Stomach (tissue), 19 donors: Measurements from ENCODE around the gene CHST12. TPM values are rescaled to one million over a fixed set of nuclear protein-coding genes. Genes with fewer than 3 reads are reported as not detected.

Experiments
- DNase-seq, 2 donors: peaks; one replicate each; pipeline versions ENCODE4 v3.0.0 to v3.0.0-alpha.2; 2013 to 2019
- H3K27ac ChIP-seq, 5 donors: fragments of 200-600 bp in 4 of 5; sonication (generic) in 4 of 5; one replicate each; pipeline ENCODE4 v1.5.1; 2013 to 2019; ENCODE audit warnings: mild to moderate bottlenecking in 1 of 5, moderate library complexity in 1 of 5
- H3K27me3 ChIP-seq, 3 donors: fragments of 200-600 bp; sonication (generic); one replicate each; pipeline ENCODE4 v1.5.1; 2017 to 2019; ENCODE audit warnings: mixed run types in 1 of 3
- H3K36me3 ChIP-seq, 4 donors: fragments of 200-600 bp; sonication (generic); 1 replicate in 3 of 4; 2 replicates in 1 of 4; pipeline ENCODE4 v1.5.1; 2016 to 2019
- H3K4me1 ChIP-seq, 4 donors: fragments of 200-600 bp; sonication (generic); one replicate each; pipeline ENCODE4 v1.5.1; 2016 to 2019
- H3K4me3 ChIP-seq, 4 donors: fragments of 200-600 bp; sonication (generic) in 3 of 4; one replicate each; pipeline ENCODE4 v1.5.1; 2016 to 2019; ENCODE audit warnings: mild to moderate bottlenecking in 1 of 4
- H3K9me3 ChIP-seq, 4 donors: fragments of 200-600 bp; sonication (generic); one replicate each; pipeline ENCODE4 v1.5.1; 2016 to 2019
- CTCF ChIP-seq, 7 experiments: fragments of 450-650 bp in 4 of 7; fragments of 200-600 bp in 3 of 7; sonication (generic) in 3 of 7; IDR thresholded peaks; one replicate each; pipeline ENCODE4 v1.5.1; 2016 to 2019; ENCODE audit warnings: antibody characterized with exemption in 7 of 7, control low read depth in 2 of 7, mild to moderate bottlenecking in 1 of 7
- EP300 ChIP-seq: sonication (generic); formaldehyde crosslinking; IDR thresholded peaks from one replicate; pipeline ENCODE4 v1.6.1; 2017; ENCODE audit warnings: antibody characterized with exemption
- POLR2A ChIP-seq, 4 donors: fragments of 450-650 bp; IDR thresholded peaks; one replicate each; pipeline ENCODE4 v1.6.1; 2016; ENCODE audit warnings: antibody characterized with exemption in 4 of 4, control low read depth in 2 of 4, mild to moderate bottlenecking in 1 of 4, moderate library complexity in 1 of 4
- POLR2AphosphoS5 ChIP-seq, 3 donors: sonication (generic); formaldehyde crosslinking; IDR thresholded peaks; one replicate each; pipeline ENCODE4 v1.6.1; 2016; ENCODE audit warnings: antibody characterized with exemption in 3 of 3
- WGBS, 5 donors: extraction: QIAGEN DNeasy Blood & Tissue Kit in 3 of 5; methylation state at CpG; one replicate each; pipeline versions ENCODE4 v1.1.5 to v1.1.7; 2013 to 2018; 5-methylcytosine and 5-hydroxymethylcytosine counted together
- intact Hi-C: fragments of 100-400 bp; cut with DNase I; formaldehyde crosslinking; loops from one replicate; pipeline ENCODE4 v1.15.1; 2023; ENCODE audit warnings: low total_unique reads
- long read RNA-seq, 10 donors: transcript quantifications; one replicate each; lab custom pipeline, GENCODE V29; 2026
- polyA plus RNA-seq, 3 donors: library from polyadenylated mRNA; stranded (reverse); fragments of 200-250 nt; gene quantifications; one replicate each; pipeline ENCODE4 v1.2.3, GENCODE V29; 2013
- total RNA-seq, 5 donors: library from RNA; depleted of rRNA; stranded (reverse); fragments of >200 nt; gene quantifications; one replicate each; pipeline versions ENCODE4 v1.1.0 to v1.2.3, GENCODE V29; 2014 to 2016
- donor health status: healthy with polysubstance abuse.
- donor health status: Bipolar disorder and iron deficiency.
- donor health status: healthy.

CHST12 gene
- total RNA-seq (10 to 100 TPM in 2 of 5 donors, 1 to 10 TPM in 3; 1.7 to 23.0 (median 8.5) TPM), polyA plus RNA-seq (1 to 10 TPM; 1.8 to 6.6 (median 6.0) TPM)
- long read RNA-seq, donor 1, full-length matches to known transcripts, result 3 of 3 reads
- long read RNA-seq, donor 1, partial matches to known transcripts, result 0 of 3 reads
- long read RNA-seq, donor 1, other reads (novel, unspliced or antisense), result 0 of 3 reads
- long read RNA-seq, donor 2, full-length matches to known transcripts, result 3 of 3 reads
- long read RNA-seq, donor 2, partial matches to known transcripts, result 0 of 3 reads
- long read RNA-seq, donor 2, other reads (novel, unspliced or antisense), result 0 of 3 reads
- long read RNA-seq, donor 3, full-length matches to known transcripts, result 3 of 3 reads
- long read RNA-seq, donor 3, partial matches to known transcripts, result 0 of 3 reads
- long read RNA-seq, donor 3, other reads (novel, unspliced or antisense), result 0 of 3 reads
- long read RNA-seq, donor 4, full-length matches to known transcripts, result 1 of 1 reads
- long read RNA-seq, donor 4, partial matches to known transcripts, result 0 of 1 reads
- long read RNA-seq, donor 4, other reads (novel, unspliced or antisense), result 0 of 1 reads
- long read RNA-seq, donor 5, full-length matches to known transcripts, result 7 of 7 reads
- long read RNA-seq, donor 5, partial matches to known transcripts, result 0 of 7 reads
- long read RNA-seq, donor 5, other reads (novel, unspliced or antisense), result 0 of 7 reads
- long read RNA-seq, donor 6, full-length matches to known transcripts, result 8 of 8 reads
- long read RNA-seq, donor 6, partial matches to known transcripts, result 0 of 8 reads
- long read RNA-seq, donor 6, other reads (novel, unspliced or antisense), result 0 of 8 reads
- long read RNA-seq, donor 7, full-length matches to known transcripts, result 5 of 5 reads
- long read RNA-seq, donor 7, partial matches to known transcripts, result 0 of 5 reads
- long read RNA-seq, donor 7, other reads (novel, unspliced or antisense), result 0 of 5 reads
- long read RNA-seq, donor 8, full-length matches to known transcripts, result 6 of 6 reads
- long read RNA-seq, donor 8, partial matches to known transcripts, result 0 of 6 reads
- long read RNA-seq, donor 8, other reads (novel, unspliced or antisense), result 0 of 6 reads
- long read RNA-seq, donor 9, full-length matches to known transcripts, result 4 of 4 reads
- long read RNA-seq, donor 9, partial matches to known transcripts, result 0 of 4 reads
- long read RNA-seq, donor 9, other reads (novel, unspliced or antisense), result 0 of 4 reads
- long read RNA-seq, donor 10, partial matches to known transcripts, result 0 of 1 reads
- long read RNA-seq, donor 10, other reads (novel, unspliced or antisense), result 0 of 1 reads

GRCh38 chr7:2403014-2403717 lies at the start of gene CHST12:
Gene CHST12, plus strand, starts transcription at chr7:2403611. Its CDS starts 29,029 bp downstream, at chr7:2432640.
- Histone ChIP-seq H3K27ac (peak within 1 kb of the TSS; percentile 73 to 88 (median 77)), H3K36me3 (no peaks in the 10 kb centered on the region), H3K27me3 (no peaks in the 10 kb centered on the region), H3K4me3 (peak within 1 kb of the TSS; percentile 90 to 99 (median 96)), H3K4me1 (peaks cover 34 to 77% (median 51%) of the 10 kb centered on the region in 4 donors), H3K9me3 (no peaks in the 10 kb centered on the region)
- WGBS, 5 donors, result 1 to 3% (median 2%) methylated on average over 30 to 89 of the region's 89 CpGs
- TF ChIP-seq POLR2AphosphoS5 (IDR thresholded peaks at IDR 0.05) (peak in 1 of 3 donors; percentile 67), POLR2A (IDR thresholded peaks at IDR 0.05) (no peak), EP300 (no peak), CTCF (IDR thresholded peaks at IDR 0.05) (no peak)
- intact Hi-C loops, result no loop called here
- peak; percentile 97 to 99 for DNase-seq

- DNase-seq, result peak; percentile 90 to 97
- intact Hi-C loops, result no loop called here
- H3K4me1 ChIP-seq, result peaks cover 28 to 49% (median 44%) of the 10 kb centered on the region in 4 donors
- H3K27ac ChIP-seq, result peak overlapping the region; percentile 94 to 100 (median 97)
- TF ChIP-seq POLR2AphosphoS5 (IDR thresholded peaks at IDR 0.05), result peak; percentile 68 to 85 (median 69)
- no peak for TF ChIP-seq EP300
- no peaks in the 10 kb centered on the region for H3K9me3 ChIP-seq
- H3K36me3 ChIP-seq, result peaks cover 0 to 19% (median 12%) of the 10 kb centered on the region in 4 donors
- no peaks in the 10 kb centered on the region for H3K27me3 ChIP-seq
- peak overlapping the region; percentile 88 to 100 (median 100) for H3K4me3 ChIP-seq
- 0 to 1% (median 0%) methylated on average over 12 to 26 of the region's 26 CpGs for WGBS, 5 donors
Observed at GRCh38 chr7:2353936-2354185, 49.5 kb upstream of the CHST12 start.

- TF ChIP-seq EP300 (no peak), POLR2A (IDR thresholded peaks at IDR 0.05) (no peak), POLR2AphosphoS5 (IDR thresholded peaks at IDR 0.05) (peak; percentile 89 to 95 (median 91)), CTCF (IDR thresholded peaks at IDR 0.05) (peak in 1 of 7 experiments; percentile 24)
- Histone ChIP-seq H3K4me3 (peak within 1 kb of the TSS; percentile 88 to 100 (median 100)), H3K27me3 (no peaks in the 10 kb centered on the region), H3K27ac (peak within 1 kb of the TSS; percentile 94 to 100 (median 97)), H3K4me1 (peaks cover 33 to 54% (median 49%) of the 10 kb centered on the region in 4 donors), H3K36me3 (peaks cover 0 to 20% (median 15%) of the 10 kb centered on the region in 4 donors), H3K9me3 (no peaks in the 10 kb centered on the region)
- intact Hi-C loops, result no loop called here
- 0 to 1% (median 0%) methylated on average over 39 to 55 of the region's 55 CpGs for WGBS, 5 donors
- peak; percentile 90 to 97 for DNase-seq
Observed at GRCh38 chr7:2354186-2354938, 49.0 kb upstream of the CHST12 start, which contains the start of gene EIF3B. Gene EIF3B, plus strand, starts transcription at chr7:2354827. Its CDS starts 95 bp downstream, at chr7:2354922.
